ENCODE results near the gene MOB3A.

The MOB3A gene

GRCh38 chr19:2122982-2123381 is 26.9 kb upstream of the MOB3A start:
- no peak for TF ChIP-seq CTCF (IDR thresholded peaks at IDR 0.05)
- no peak for DNase-seq (ENCODE audit: low spot score)
- H3K27ac ChIP-seq = no peak overlapping the region
- H3K4me3 ChIP-seq = no peak overlapping the region

- H3K4me3 ChIP-seq = no peak overlapping the region
Measured at GRCh38 chr19:2122251-2122650, 26.1 kb upstream of the MOB3A start.

GRCh38 chr19:2121416-2122051 is 25.4 kb upstream of the MOB3A start:
- no peak for DNase-seq (ENCODE audit: low spot score)

More at GRCh38 chr19:2122251-2122650, 26.1 kb upstream of the MOB3A start:
- no peak for TF ChIP-seq CTCF (IDR thresholded peaks at IDR 0.05)
- H3K27ac ChIP-seq = no peak overlapping the region
- DNase-seq (ENCODE audit: low spot score) = no peak

GRCh38 chr19:2120821-2121220 is 24.7 kb upstream of the MOB3A start:
- Histone ChIP-seq H3K4me3 (no peak overlapping the region), H3K27ac (no peak overlapping the region)
- DNase-seq (ENCODE audit: low spot score) = no peak
- no peak for TF ChIP-seq CTCF (IDR thresholded peaks at IDR 0.05)

More at GRCh38 chr19:2121416-2122051, 25.4 kb upstream of the MOB3A start:
- Histone ChIP-seq H3K4me3 (no peak overlapping the region), H3K27ac (no peak overlapping the region)
- TF ChIP-seq CTCF (IDR thresholded peaks at IDR 0.05) = no peak

GRCh38 chr19:2119921-2120785 is 24.0 kb upstream of the MOB3A start:
- TF ChIP-seq CTCF (IDR thresholded peaks at IDR 0.05) = no peak
- Histone ChIP-seq H3K27ac (no peak overlapping the region), H3K4me3 (no peak overlapping the region)
- DNase-seq (ENCODE audit: low spot score) = no peak

- no peak for TF ChIP-seq CTCF (IDR thresholded peaks at IDR 0.05)
- H3K4me3 ChIP-seq = no peak overlapping the region
- H3K27ac ChIP-seq = no peak overlapping the region
- no peak for DNase-seq (ENCODE audit: low spot score)
Measured at GRCh38 chr19:2118438-2118837, 22.3 kb upstream of the MOB3A start.
